ENCODE data around the gene RSKR.

- no peak for TF ChIP-seq POLR2A (IDR thresholded peaks at IDR 0.05)
- TF ChIP-seq, protein P1, sequence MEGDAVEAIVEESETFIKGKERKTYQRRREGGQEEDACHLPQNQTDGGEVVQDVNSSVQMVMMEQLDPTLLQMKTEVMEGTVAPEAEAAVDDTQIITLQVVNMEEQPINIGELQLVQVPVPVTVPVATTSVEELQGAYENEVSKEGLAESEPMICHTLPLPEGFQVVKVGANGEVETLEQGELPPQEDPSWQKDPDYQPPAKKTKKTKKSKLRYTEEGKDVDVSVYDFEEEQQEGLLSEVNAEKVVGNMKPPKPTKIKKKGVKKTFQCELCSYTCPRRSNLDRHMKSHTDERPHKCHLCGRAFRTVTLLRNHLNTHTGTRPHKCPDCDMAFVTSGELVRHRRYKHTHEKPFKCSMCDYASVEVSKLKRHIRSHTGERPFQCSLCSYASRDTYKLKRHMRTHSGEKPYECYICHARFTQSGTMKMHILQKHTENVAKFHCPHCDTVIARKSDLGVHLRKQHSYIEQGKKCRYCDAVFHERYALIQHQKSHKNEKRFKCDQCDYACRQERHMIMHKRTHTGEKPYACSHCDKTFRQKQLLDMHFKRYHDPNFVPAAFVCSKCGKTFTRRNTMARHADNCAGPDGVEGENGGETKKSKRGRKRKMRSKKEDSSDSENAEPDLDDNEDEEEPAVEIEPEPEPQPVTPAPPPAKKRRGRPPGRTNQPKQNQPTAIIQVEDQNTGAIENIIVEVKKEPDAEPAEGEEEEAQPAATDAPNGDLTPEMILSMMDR (IDR thresholded peaks at IDR 0.05): no peak
- no peak for TF ChIP-seq POLR2AphosphoS5 (IDR thresholded peaks at IDR 0.05)
Observed at GRCh38 chr17:28620010-28620409, 6.0 kb upstream of the RSKR start.
